ENCODE measurements around the gene MMP28.

MMP28 gene

GRCh38 chr17:35750526-35751395 lies 44.7 kb downstream of the MMP28 start:
- DNase-seq = no peak
- in situ Hi-C loops (cut with HindIII; ENCODE audit: low pct_ligation_motif_present, low pct_unique_long_range_greater_than_20kb, low sequenced_read_pairs) = no loop called here

GRCh38 chr17:35749560-35750412 lies 45.7 kb downstream of the MMP28 start:
- DNase-seq = no peak
- in situ Hi-C loops (cut with HindIII; ENCODE audit: low pct_ligation_motif_present, low pct_unique_long_range_greater_than_20kb, low sequenced_read_pairs) = no loop called here

GRCh38 chr17:35748979-35749378 lies 46.5 kb downstream of the MMP28 start:
- no peak for DNase-seq
- in situ Hi-C loops (cut with HindIII; ENCODE audit: low pct_ligation_motif_present, low pct_unique_long_range_greater_than_20kb, low sequenced_read_pairs) = no loop called here

GRCh38 chr17:35748341-35748841 lies 47.0 kb downstream of the MMP28 start:
- in situ Hi-C loops (cut with HindIII; ENCODE audit: low pct_ligation_motif_present, low pct_unique_long_range_greater_than_20kb, low sequenced_read_pairs) = no loop called here
- DNase-seq = peak; percentile 43

- in situ Hi-C loops (cut with HindIII; ENCODE audit: low pct_ligation_motif_present, low pct_unique_long_range_greater_than_20kb, low sequenced_read_pairs) = no loop called here
- DNase-seq = peak; percentile 81
These were observed 47.9 kb downstream of the MMP28 start for GRCh38 chr17:35747540-35748017.

GRCh38 chr17:35745749-35746320 lies 49.6 kb downstream of the MMP28 start:
- DNase-seq = no peak
- in situ Hi-C loops (cut with HindIII; ENCODE audit: low pct_ligation_motif_present, low pct_unique_long_range_greater_than_20kb, low sequenced_read_pairs) = no loop called here

GRCh38 chr17:35745246-35745645 lies 50.2 kb downstream of the MMP28 start:
- in situ Hi-C loops (cut with HindIII; ENCODE audit: low pct_ligation_motif_present, low pct_unique_long_range_greater_than_20kb, low sequenced_read_pairs) = no loop called here
- no peak for DNase-seq

GRCh38 chr17:35744830-35745229 lies 50.6 kb downstream of the MMP28 start:
- DNase-seq = no peak
- in situ Hi-C loops (cut with HindIII; ENCODE audit: low pct_ligation_motif_present, low pct_unique_long_range_greater_than_20kb, low sequenced_read_pairs) = no loop called here

- peak; percentile 54 for DNase-seq
These were observed 51.7 kb downstream of the MMP28 start for GRCh38 chr17:35743626-35744328.

GRCh38 chr17:35742896-35743477 lies 52.5 kb downstream of the MMP28 start:
- in situ Hi-C loops (cut with HindIII; ENCODE audit: low pct_ligation_motif_present, low pct_unique_long_range_greater_than_20kb, low sequenced_read_pairs) = no loop called here

More at GRCh38 chr17:35743626-35744328, 51.7 kb downstream of the MMP28 start:
- in situ Hi-C loops (cut with HindIII; ENCODE audit: low pct_ligation_motif_present, low pct_unique_long_range_greater_than_20kb, low sequenced_read_pairs) = no loop called here

GRCh38 chr17:35742496-35742895 lies 52.9 kb downstream of the MMP28 start:
- in situ Hi-C loops (cut with HindIII; ENCODE audit: low pct_ligation_motif_present, low pct_unique_long_range_greater_than_20kb, low sequenced_read_pairs) = no loop called here
- no peak for DNase-seq

More at GRCh38 chr17:35742896-35743477, 52.5 kb downstream of the MMP28 start:
- DNase-seq = no peak

- in situ Hi-C loops (cut with HindIII; ENCODE audit: low pct_ligation_motif_present, low pct_unique_long_range_greater_than_20kb, low sequenced_read_pairs) = no loop called here
- no peak for DNase-seq
These were observed 54.2 kb downstream of the MMP28 start for GRCh38 chr17:35740997-35741931.

- in situ Hi-C loops (cut with HindIII; ENCODE audit: low pct_ligation_motif_present, low pct_unique_long_range_greater_than_20kb, low sequenced_read_pairs) = no loop called here
- no peak for DNase-seq
These were observed 55.2 kb downstream of the MMP28 start for GRCh38 chr17:35740216-35740615.

GRCh38 chr17:35738519-35739133 lies 56.8 kb downstream of the MMP28 start:
- in situ Hi-C loops (cut with HindIII; ENCODE audit: low pct_ligation_motif_present, low pct_unique_long_range_greater_than_20kb, low sequenced_read_pairs) = no loop called here
- no peak for DNase-seq

GRCh38 chr17:35736236-35736635 lies 59.2 kb downstream of the MMP28 start:
- in situ Hi-C loops (cut with HindIII; ENCODE audit: low pct_ligation_motif_present, low pct_unique_long_range_greater_than_20kb, low sequenced_read_pairs) = no loop called here
- DNase-seq = no peak

GRCh38 chr17:35735036-35735805 lies 60.2 kb downstream of the MMP28 start:
- in situ Hi-C loops (cut with HindIII; ENCODE audit: low pct_ligation_motif_present, low pct_unique_long_range_greater_than_20kb, low sequenced_read_pairs) = no loop called here
- no peak for DNase-seq
